ENCODE data around the gene PIK3R6.
"Not testable (repeated sequence)": the region's sequence is repeated elsewhere in the genome, so short reads cannot be mapped to it uniquely, and the experiment has no call there.

PIK3R6 gene

DNA sequence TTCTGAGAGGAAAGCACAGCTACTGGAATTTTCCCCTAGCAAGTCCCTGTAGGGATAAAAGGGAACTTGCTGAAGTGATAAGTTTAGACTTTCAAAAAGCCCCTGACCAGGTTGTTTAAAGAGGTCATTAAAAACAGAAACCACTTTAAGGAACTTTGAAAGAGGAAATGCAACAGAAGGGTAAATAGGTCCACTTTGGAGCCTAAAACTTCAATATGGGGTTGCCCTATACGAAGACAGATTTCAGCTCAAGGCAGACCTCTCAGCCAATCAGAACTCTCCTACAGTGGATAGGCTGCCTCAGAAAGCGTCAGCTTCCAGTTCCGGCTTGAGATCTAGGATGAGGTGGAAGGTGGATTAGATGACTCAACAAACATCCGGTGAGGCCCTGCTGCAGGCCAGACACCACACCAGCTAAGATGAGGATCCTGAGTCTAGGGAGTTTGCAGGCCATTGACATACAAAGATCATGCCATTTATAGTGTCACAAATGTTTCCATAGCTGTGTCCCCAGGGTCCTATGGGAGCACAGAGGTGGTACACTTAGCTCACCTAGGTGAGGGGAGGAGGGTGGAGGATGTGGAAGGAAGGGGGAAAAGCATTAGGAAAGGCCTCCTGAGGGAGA is 60.4 kb downstream of the PIK3R6 start:
- Histone ChIP-seq H3K4me3 (ENCODE audit: low read length, poor library complexity, severe bottlenecking) (no peak overlapping the region), H2AFZ (ENCODE audit: low read length) (no peak overlapping the region), H3K9me3 (ENCODE audit: insufficient read depth, low read depth, low read length) (no peaks in the 10 kb centered on the region), H3K4me2 (ENCODE audit: low read depth, low read length, poor library complexity, severe bottlenecking) (no peak overlapping the region), H3K27me3 (ENCODE audit: insufficient read depth, low read length, poor library complexity, severe bottlenecking) (no peaks in the 10 kb centered on the region), H4K20me1 (ENCODE audit: insufficient read depth, low read length, poor library complexity, severe bottlenecking) (no peaks in the 10 kb centered on the region), H3K9me2 (replicated peaks; ENCODE audit: low read depth, low read length) (no peaks in the 10 kb centered on the region), H3K79me2 (ENCODE audit: insufficient read depth, low read length) (no peaks in the 10 kb centered on the region), H3F3A (ENCODE audit: low read depth) (no peaks in the 10 kb centered on the region), H3K9ac (ENCODE audit: low read depth, low read length, poor library complexity, severe bottlenecking) (no peak overlapping the region), H3K36me3 (ENCODE audit: insufficient read depth, low read length) (peaks cover 51% of the 10 kb centered on the region; the same call in 1 of the 2 replicates), H3K4me1 (ENCODE audit: insufficient read depth, low read length, poor library complexity, severe bottlenecking) (no peaks in the 10 kb centered on the region)
- TF ChIP-seq EZH2phosphoT487 (IDR thresholded peaks at IDR 0.05; ENCODE audit: borderline replicate concordance), result no peak
- TF ChIP-seq, protein P1, sequence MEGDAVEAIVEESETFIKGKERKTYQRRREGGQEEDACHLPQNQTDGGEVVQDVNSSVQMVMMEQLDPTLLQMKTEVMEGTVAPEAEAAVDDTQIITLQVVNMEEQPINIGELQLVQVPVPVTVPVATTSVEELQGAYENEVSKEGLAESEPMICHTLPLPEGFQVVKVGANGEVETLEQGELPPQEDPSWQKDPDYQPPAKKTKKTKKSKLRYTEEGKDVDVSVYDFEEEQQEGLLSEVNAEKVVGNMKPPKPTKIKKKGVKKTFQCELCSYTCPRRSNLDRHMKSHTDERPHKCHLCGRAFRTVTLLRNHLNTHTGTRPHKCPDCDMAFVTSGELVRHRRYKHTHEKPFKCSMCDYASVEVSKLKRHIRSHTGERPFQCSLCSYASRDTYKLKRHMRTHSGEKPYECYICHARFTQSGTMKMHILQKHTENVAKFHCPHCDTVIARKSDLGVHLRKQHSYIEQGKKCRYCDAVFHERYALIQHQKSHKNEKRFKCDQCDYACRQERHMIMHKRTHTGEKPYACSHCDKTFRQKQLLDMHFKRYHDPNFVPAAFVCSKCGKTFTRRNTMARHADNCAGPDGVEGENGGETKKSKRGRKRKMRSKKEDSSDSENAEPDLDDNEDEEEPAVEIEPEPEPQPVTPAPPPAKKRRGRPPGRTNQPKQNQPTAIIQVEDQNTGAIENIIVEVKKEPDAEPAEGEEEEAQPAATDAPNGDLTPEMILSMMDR (conservative IDR thresholded peaks at IDR 0.05; ENCODE audit: low read length), result no peak

DNA sequence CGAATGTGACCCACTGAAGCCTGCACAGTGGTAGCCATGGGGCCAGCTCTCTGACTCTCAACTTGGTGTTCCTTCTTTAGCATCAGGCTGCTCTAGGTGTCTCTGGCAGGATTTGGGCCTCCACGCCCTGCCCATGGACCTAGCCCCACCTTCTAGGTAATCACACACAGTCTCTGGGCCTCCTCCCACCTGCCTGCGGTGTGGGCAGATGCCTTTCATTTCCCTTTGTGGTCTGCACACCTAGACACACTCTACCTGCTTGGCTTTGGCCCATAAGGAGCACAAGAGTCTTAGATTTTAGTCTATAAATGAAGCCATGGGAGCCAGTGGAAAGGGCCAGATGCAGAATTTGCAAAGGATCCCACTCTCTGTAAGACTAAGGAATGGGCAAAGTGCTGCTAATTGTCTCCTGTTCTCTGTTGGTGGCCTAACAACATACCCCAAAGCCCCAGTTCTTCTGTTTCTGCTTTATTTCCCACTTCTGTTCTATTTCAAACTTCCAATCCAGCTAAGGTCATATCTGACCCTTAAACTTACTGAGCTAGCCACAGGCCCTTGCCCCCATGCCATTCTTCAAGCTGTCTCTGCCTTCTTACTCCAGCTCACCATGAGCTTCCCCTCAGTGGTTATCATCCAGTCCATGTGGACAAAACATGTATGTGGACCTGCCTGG is 61.1 kb downstream of the PIK3R6 start:
- Histone ChIP-seq H3K9me2 (replicated peaks; ENCODE audit: low read depth, low read length) (no peaks in the 10 kb centered on the region), H3K4me3 (ENCODE audit: low read length, poor library complexity, severe bottlenecking) (no peak overlapping the region), H3K4me2 (ENCODE audit: low read depth, low read length, poor library complexity, severe bottlenecking) (no peak overlapping the region), H2AFZ (ENCODE audit: low read length) (no peak overlapping the region), H3K9ac (ENCODE audit: low read depth, low read length, poor library complexity, severe bottlenecking) (no peak overlapping the region), H4K20me1 (ENCODE audit: insufficient read depth, low read length, poor library complexity, severe bottlenecking) (no peaks in the 10 kb centered on the region), H3K4me1 (ENCODE audit: insufficient read depth, low read length, poor library complexity, severe bottlenecking) (no peaks in the 10 kb centered on the region), H3K27me3 (ENCODE audit: insufficient read depth, low read length, poor library complexity, severe bottlenecking) (no peaks in the 10 kb centered on the region), H3K36me3 (ENCODE audit: insufficient read depth, low read length) (peaks cover 55% of the 10 kb centered on the region; the same call in 1 of the 2 replicates), H3K79me2 (ENCODE audit: insufficient read depth, low read length) (no peaks in the 10 kb centered on the region), H3K9me3 (ENCODE audit: insufficient read depth, low read depth, low read length) (no peaks in the 10 kb centered on the region), H3F3A (ENCODE audit: low read depth) (no peaks in the 10 kb centered on the region)
- TF ChIP-seq EZH2phosphoT487 (IDR thresholded peaks at IDR 0.05; ENCODE audit: borderline replicate concordance), result no peak
- TF ChIP-seq, protein P1 (conservative IDR thresholded peaks at IDR 0.05; ENCODE audit: low read length), result no peak

DNA sequence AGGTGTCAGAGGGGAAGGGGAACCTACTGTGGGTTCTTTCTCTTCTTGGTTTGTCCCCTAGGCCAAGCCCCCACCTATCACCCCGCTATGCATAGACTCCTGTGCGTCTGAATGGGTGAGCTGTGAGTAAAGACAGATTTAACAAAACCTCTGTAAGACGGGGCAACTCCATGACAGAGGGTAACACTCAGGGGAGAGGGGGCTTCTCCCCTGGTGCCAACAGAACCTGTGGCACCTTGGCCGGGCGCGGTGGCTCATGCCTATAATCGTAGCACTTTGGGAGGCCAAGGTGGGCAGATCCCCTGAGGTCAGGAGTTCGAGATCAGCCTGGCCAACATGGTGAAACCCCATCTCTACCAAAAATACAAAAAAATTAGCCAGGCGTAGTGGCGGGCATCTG is 62.1 kb downstream of the PIK3R6 start:
- not testable (repeated sequence) for H3K79me2 ChIP-seq (ENCODE audit: insufficient read depth, low read length); H3K4me3 ChIP-seq (ENCODE audit: low read length, poor library complexity, severe bottlenecking); H2AFZ ChIP-seq (ENCODE audit: low read length); H4K20me1 ChIP-seq (ENCODE audit: insufficient read depth, low read length, poor library complexity, severe bottlenecking); H3K9ac ChIP-seq (ENCODE audit: low read depth, low read length, poor library complexity, severe bottlenecking); H3K9me3 ChIP-seq (ENCODE audit: insufficient read depth, low read depth, low read length); H3K27me3 ChIP-seq (ENCODE audit: insufficient read depth, low read length, poor library complexity, severe bottlenecking); H3K4me2 ChIP-seq (ENCODE audit: low read depth, low read length, poor library complexity, severe bottlenecking); H3K9me2 ChIP-seq (replicated peaks; ENCODE audit: low read depth, low read length); H3F3A ChIP-seq (ENCODE audit: low read depth); H3K4me1 ChIP-seq (ENCODE audit: insufficient read depth, low read length, poor library complexity, severe bottlenecking)
- H3K36me3 ChIP-seq (ENCODE audit: insufficient read depth, low read length), result peaks cover 52% of the 10 kb centered on the region; the same call in 1 of the 2 replicates
